Stomach (tissue), 4 donors: ENCODE results near the gene PRPS1.

Experiments used
- CTCF ChIP-seq, 7 experiments: fragments of 450-650 bp in 4 of 7; fragments of 200-600 bp in 3 of 7; sonication (generic) in 3 of 7; IDR thresholded peaks; one replicate each; pipeline ENCODE4 v1.5.1; 2016 to 2019; ENCODE audit warnings: antibody characterized with exemption in 7 of 7, control low read depth in 2 of 7, mild to moderate bottlenecking in 1 of 7
- EP300 ChIP-seq: sonication (generic); formaldehyde crosslinking; IDR thresholded peaks from one replicate; pipeline ENCODE4 v1.6.1; 2017; ENCODE audit warnings: antibody characterized with exemption
- POLR2A ChIP-seq, 4 donors: fragments of 450-650 bp; IDR thresholded peaks; one replicate each; pipeline ENCODE4 v1.6.1; 2016; ENCODE audit warnings: antibody characterized with exemption in 4 of 4, control low read depth in 2 of 4, mild to moderate bottlenecking in 1 of 4, moderate library complexity in 1 of 4

GRCh38 chrX:107579956-107580355, 48.4 kb upstream of the PRPS1 start:
- no peak for TF ChIP-seq CTCF (IDR thresholded peaks at IDR 0.05)
- TF ChIP-seq EP300, result no peak
- TF ChIP-seq POLR2A (IDR thresholded peaks at IDR 0.05), result no peak
